NCI-H2227 treated with DMSO at 0.1 percent for 48 hours (cell line): ENCODE measurements around the gene GNPDA1.

ENCODE experiments used
- DNase-seq: peaks from one replicate; lab custom pipeline; 2025; lab: John Stamatoyannopoulos, UW

The GNPDA1 gene

DNA sequence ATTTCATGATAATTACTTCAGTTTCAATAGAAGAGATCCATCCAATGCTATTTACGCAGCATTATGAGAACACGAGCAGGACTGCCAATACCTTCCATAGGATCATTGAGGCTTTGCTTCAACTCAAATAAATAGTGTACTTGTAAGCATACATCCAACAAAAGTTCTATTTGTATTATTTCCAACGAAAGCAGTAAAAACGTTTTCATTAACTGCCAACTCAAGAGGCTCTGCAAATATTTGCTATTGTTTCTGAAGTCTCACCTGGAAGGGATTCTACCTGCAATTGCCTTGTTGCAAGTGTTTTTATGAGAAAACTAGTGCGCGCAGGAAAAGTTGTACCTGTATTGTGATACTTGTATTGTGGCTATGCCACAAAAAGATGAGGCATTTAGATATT is 11.0 kb upstream of the GNPDA1 start:
- DNase-seq: no peak

DNA sequence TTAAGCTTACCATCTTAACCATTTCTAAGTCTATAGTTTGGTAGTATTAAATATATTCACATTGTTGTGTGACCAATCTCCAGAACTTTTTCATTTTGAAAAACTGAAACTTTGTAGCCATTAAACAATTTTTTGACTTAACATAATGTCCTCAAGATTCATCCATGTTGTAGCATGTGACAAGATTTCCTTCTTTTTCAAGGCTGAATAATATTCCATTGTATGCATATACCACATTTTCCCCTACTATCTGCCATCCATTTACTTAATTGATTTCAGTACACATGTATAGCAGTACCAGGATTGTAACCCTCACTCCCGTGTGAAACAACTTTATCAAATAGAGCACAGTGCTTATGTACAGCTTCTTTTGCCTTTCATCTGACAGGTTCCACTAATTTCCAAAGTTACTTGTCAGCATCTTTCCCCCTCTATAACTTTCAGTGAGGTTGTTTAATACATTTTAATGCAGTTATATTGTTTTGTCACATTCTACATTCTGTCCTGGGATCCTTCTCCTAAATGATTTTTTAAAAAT is 7.4 kb upstream of the GNPDA1 start:
- no peak for DNase-seq

DNA sequence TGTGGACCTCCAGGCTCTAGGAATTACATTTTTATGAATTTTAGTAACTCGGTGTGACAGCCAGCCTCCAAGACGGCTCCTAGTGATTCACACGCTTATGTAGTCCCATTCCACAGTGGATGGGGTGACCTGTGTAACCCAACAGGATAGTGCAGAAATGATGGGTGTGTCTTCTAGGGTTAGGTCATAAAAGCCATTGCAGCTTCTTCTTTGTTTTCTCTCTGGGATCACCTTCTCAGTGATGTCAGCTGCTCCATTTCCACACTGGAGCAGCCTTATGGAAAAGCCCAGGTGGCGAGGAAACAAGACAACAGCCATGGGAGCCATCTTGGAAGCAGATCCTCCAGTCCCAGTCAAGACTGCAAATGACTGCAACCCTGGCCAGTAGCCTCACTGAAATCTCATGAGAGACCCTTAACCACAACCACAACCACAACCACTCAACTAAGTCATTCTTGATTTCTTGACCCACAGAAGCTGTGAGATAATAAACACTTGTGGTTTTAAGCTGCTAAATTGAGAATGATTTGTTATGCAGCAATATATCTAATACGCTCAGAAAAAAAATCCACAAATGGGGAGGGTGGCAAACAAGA is 5.1 kb upstream of the GNPDA1 start:
- no peak for DNase-seq

DNA sequence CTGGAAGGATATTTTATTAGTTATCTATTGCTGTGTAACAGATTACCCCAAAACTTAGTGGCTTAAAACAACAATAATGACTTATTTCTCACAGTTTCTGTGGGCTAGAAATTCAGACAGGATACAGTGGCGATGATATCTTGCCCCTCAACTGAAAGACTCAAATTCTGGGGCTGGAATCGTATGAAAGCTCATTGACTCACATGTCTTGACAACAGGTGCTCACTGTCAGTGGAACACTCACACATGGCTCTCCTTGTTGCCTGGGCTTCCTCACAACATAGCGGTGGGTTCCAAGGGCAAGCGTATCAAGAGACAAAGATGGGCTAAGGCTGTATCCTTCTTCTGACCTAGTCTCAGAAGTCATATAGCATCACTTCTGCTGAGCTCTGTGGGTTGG is 3.7 kb upstream of the GNPDA1 start:
- no peak for DNase-seq

DNA sequence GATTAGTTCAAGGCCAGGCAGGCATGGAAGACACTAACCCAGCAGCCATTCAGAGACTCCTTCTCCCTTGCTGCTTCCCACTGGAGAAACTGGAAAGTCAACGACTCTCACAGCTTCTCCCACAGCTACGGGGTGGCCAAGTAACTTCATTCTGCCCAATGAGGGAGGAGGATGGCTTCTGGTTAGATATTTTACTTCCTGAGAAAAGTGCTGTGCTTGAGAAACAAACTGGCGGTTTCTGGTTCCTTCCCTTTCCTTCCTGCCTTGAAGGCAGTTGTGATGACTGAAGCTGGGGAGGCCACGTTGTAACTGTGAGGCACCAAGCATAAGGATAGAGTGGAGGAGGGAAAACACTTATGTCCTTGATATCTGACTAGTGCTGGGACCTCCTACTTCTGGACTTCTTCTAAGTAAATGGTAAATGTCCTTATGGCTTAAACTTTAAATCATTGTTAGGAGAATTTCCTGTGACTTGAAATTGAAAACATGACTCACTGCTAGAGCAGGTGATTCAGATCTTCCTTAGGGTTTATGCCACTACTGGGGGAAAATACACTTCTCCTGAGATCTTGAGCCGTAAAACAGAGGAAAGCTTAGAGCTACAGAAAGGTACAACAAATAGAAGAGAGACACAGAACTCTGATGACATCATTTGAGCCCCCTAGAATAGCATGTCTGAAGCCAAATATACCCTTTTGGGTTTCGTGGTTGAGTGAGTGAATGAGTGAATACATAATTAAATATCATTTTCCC is 3.1 kb upstream of the GNPDA1 start:
- no peak for DNase-seq

DNA sequence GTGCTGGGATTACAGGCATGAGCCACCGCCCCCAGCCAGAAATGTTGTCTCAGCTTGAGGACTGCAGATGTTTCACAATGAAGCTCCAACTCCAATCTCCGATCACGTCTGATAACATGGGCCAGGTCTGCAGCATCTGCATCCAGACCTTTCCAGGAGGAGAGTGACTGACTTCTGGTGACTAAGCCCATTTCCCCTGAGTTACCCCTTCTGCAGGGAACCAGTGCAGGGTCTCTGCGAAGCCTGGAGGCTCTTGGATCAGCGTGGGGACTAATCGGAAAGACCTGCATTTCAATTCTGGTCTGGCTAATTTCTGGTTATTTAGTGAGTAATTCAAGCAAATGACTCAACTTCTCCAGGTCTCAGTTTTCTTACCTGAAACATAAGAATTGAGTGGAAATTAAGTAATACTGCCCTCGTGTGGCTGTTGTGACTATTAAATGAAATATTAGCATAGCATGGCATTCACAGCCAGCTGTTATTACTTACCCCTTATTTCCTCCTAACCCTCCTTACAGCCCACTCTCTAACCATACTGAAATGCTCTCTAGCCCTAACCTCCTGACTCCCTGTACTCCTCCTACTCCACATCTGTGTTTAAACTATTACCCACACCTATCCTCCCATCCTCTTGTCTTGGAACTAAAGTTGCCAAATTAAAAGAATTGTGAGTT is 2.2 kb upstream of the GNPDA1 start:
- DNase-seq: peak; percentile 16

DNA sequence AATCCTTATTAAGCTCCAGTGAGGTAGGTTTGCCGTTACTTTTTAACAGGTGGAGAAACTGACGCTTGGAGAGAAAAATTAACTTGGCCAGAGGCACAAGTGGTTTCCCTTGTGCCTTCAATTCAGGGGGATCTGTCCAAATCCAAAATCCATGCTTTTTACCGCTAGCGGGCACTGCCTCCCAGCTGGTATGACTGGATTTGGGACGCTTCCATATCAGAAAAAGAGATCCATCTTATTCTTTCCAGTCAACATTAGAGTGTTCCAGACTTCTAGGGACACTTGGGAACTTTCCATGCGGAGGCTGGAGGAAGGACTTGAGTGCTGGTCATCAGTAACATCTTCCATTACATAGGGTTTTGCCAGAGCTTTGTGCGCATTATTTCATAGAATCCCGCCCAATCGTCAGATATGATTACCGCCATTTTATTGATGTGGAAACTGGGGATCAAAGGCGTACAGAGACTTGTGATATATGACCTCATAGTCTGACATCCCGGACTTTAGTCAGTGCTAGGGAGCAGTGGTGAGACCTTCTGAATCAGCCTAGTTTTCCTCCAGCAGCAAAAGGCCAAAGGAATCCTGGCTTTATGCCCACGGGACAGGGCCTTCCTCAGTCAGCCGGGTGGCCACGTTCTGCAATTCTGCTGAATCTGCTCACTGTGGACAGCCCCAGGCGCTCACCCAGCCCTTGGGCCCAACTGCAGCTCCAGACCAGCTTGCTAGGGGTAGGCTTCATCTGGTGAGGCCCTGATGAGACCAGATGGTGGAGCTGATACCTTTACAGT is 1.1 kb upstream of the GNPDA1 start:
- no peak for DNase-seq

DNA sequence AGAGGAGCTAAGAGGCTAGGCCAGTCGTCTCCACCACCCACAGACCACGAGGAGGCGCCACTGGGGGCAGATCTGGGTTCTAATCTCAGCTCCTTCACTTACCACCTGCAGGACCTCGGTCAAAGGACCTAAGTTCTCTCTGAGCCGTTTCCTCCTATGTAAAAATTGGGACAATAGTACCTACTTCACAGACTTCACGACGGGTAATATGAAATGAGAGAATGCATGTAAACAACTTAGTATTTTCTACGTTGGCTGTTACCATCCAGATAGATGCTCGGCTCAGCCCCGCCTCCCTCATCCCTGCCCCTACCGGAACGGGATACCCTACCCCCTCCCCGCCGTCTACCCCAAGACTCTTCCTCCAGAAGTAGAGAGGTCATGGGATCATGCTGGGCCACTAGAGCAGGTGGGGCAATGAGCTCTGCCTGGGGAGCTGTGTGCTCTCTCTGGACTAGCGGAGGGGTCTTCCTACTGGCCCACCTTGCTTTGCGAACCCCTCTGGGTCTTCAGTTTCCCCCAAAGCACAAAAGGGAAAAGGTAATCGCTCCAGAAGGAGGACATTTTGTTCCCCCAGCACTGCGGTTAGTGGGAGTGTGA is 541 bp downstream of the GNPDA1 start:
- no peak for DNase-seq

DNA sequence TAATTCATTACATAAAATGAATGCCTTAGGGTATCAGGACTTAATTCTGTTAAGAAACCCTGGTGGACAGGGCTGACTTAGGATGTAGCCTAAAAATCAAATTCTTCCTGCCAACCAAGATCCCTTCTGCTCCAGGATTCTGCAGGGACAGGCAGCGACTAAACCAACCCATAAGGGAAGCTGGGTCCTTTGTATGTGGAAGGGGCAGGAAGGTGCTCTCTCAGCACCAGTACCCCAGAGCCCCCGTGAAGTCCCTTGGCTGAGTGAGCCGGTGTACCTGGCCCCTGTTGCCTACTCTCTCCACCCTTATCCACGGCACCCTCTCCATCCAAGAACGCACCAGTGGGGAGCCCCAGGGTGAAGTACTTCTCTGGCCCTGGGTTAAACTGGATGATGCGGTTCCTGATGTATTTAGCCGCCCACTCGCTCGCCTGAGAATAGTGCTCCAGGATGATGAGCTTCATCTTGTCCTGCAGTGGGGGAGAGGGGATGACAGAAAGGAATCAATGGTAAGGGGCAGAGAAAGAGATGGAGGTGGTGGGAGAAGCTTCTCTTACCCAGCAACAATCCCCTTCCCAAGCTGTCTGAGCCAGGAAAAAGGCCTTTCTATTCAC is 1.1 kb downstream of the GNPDA1 start:
- DNase-seq: no peak

DNA sequence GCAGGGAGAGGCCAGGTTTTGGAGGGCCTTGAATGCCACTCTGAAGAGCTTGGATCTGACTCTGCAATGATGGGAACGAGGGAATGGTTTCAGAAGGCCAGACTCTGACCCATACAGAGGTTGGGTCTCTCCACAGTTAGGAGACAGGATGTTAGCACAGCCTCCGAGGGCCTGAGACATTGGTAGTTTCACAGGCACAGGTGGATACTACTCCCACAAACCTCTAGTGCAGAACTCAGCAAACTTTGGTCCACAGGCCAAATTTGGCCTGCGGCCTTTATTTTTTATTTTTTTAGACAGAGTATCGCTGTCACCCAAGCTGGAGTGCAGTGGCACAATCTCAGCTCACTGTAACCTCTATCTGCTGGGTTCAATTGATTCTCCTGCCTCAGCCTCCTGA is 2.9 kb downstream of the GNPDA1 start:
- no peak for DNase-seq

DNA sequence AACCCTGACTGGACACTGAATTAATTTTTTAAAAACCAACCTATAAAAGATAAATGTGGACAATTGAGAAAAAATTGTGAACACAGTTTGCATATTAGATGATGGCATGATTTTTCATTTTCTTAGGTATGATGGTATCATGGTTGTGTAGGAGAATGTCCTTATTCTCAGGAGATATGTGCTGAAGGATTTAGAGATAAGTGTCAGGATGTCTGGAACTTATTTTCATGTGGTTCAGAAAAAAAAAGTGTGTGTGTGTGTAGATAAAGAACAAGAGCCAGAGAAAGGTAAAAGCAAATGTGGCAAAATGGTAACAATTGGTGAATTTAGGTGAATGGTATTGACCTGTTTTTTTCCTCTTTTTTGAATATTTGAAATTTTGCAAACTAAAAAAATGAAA is 4.0 kb downstream of the GNPDA1 start:
- no peak for DNase-seq

DNA sequence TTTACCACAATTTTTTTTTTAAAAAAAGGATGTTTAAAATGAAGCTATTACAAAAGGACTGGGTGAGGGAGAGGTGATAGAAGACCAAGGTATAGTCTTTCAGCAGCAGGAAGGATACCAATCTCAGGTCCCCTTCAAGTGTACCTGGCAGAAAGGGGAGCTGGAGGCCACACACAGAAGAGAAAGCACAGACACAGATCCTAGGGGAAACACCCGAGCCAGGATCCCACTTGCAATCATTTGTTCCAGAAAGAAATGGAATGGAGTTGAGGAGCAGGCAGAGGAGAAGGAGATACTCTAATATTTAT is 5.6 kb downstream of the GNPDA1 start:
- DNase-seq: no peak

DNA sequence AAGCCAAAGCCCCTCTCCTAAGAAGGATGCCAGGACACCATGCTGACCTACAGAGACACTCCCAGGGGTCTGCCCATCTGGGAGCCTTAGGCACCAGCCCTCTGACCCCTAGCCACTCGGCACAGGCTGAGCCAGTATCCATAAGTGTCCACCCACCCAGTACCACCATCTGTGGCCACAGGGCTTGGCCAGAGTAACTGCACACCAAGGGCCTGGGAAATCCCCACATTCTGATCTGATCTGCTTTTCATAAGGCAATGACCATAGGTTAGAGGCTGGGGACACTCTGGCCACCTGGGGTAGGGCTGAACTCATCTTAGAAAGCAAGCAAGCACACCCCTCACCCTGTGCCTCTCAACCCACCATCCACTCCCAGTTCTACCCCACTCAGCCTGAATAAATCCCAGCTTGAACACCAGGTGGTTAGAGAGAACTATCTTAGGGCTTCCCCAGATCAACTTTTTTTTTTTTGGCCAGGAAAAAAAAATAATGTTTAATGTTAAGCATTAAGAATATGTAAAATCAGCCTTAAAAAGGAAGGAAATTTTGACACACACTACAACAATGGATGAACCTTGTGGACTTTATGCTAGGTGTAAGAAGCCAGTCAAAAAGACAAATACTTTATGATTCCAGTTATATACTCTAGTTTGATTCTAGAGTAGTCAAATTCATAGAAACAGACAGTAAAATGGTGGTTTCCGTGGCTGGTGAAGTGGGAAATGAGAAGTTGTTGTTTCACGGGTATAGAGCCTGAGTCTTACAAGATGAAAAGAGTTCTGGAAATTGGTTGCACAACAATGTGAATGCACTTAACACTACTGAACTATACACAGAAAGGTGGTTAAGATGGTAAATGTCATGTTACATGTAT is 6.2 kb downstream of the GNPDA1 start:
- no peak for DNase-seq

DNA sequence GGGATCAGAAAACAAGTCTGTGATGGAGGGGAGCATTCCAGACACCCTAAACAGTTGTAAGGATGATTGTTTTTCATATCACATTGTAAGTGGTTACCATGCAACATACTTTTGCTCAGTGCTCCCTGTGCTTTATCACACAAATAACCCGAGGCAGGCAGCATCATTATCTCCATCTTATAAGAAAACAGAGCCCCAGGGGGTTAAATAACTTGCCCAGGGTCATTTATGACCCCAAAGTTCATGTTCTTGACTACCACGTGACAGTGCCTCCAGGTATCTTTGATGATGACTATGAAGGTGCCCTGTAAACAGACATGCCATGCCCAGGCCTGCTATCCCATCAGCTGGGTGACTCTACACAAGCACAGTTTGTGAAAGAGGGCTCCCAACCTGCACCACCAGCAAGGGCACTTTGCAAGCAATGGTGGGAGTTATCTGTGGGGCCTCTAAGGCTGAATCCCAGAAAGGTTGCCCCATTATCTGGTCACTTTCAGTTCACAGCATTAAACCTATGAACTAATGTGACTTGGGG is 9.5 kb downstream of the GNPDA1 start:
- DNase-seq: no peak

DNA sequence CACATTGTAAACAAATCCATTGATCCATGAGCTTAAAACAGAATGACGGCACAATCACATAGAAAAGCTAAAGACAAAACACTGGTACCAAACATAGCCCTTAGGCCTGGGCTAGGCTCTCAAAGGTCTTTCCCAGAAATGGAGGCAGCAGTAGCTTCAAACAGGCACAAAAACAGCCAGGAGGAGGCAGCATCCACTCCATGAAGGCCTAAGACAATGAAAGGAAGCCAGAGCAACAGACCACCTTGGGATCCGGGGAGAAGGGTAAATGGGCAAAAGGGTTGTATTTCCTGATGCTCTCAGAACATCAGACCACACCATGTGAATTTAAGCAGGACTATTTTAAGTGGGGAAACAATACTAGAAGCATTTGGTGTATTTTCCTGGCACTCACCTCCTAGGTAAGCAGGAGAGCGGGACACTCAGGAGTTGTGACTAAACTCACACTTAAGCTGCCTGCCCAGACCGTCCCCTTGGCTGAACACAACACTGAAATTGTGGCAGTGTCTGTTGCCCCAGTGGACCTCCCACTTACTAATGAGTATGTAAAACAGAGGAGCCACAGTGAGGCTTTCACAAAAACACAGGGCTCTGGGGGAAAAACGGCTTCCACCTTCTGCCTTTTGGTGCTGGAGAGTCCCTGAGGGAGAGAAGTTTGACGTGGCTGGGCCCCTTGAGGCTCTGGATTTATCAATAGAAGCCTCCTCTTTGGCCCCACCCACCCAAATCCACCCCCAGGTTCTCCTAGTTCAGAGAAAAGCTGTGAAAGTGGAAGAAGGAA is 11.9 kb downstream of the GNPDA1 start:
- no peak for DNase-seq

DNA sequence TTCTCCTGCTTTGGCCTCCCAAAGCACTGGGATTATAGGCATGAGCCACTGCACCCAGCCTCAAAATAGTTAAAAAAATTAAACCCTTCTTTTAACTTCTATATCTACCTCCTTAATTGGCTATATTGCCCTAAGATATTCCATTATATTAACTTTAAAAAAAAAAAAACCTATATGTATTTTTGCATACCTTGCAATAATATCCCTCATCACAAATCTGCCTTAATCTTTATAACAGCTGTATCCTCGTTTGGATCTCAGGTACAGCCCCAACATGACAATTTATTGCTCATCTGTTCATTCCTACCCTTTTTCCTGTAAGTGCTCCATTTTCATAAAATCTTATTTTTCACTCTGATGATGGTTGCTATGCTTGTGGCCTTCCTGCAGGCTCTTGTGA is 12.7 kb downstream of the GNPDA1 start:
- DNase-seq: no peak

DNA sequence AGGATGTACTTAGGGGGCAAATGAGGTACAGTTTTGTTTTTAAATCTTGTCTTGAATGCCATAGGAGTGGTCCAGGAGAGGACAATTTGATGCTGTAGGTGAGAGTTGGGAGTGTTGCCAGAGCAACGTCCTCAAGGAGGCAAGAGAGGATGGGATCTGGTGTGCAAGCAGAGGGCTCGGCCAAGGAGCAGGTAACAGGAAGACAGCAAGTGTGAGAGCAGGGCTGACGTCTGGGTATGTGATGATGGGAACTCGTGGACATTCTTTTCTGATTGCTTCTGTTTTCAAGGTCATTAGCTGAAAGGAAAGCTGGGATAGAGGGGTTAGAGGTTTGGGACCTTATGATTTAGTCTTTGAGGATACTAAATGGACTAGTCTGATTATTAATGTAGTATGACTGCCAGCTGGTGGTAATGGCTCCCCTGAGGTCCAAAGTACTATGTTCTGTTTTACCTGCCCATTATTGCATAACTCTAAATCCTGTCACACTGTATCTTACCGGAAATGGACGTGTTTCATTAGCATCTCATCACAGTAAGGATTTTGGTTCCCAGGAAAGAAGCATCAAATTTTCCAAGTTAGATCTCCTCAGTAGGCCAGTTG is 15.4 kb downstream of the GNPDA1 start:
- DNase-seq: no peak

DNA sequence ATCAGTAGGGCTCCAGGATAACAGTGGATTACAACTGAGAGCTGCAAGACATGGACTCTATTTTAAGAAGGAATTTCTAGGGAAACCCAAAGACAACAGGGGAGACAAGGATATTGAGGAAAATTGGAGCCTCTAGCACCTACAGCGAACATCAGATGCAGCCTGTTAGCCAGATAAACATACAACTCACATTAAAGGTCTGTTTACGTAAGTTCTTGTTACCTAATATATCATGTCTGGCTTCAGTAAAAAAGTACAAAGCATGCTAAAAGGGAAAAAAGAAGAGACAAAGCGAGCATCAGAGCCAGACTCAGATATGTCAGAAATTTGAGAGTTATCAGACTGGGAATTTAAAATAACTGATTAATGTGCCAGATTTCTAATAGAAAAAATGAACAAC is 17.2 kb downstream of the GNPDA1 start:
- DNase-seq: no peak

DNA sequence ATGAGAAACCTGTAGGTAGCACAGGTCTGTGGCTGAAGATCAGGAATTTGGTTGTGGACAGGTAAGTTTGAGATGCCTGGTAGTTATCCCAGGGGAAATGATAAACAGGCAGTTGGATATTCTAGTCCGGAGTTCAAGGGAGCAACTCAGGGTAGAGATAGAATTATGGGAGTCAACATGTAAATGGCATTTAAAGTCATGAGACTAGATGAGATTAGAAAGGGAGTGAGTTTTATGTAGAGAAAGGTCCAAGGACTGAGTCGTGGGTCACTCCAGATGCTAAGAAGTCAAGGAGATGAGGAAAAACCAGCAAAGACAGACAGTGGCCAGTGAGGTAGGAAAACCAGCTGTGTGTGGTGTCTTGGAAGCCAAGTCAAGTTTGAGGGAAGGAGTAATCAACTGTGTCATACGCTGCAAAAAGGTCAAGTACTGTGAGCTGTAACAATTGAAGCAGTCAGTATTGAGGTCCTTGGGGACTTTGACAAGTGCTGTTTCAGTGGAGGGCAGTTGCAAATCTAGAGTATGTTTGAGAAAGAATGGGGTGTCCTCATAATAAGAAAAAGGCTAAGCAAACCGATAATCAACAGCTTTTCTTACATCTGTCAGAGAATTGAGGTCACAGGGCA is 18.2 kb downstream of the GNPDA1 start:
- peak; percentile 23 for DNase-seq
